ENCODE data around the gene HELZ. TPM values are rescaled to one million over a fixed set of nuclear protein-coding genes. Genes with fewer than 3 reads are reported as not detected.
"Not testable (repeated sequence)": the region's sequence is repeated elsewhere in the genome, so short reads cannot be mapped to it uniquely, and the experiment has no call there.

Gene HELZ
- total RNA-seq, 1 experiment from 2014 or later: 40.5 TPM

GRCh38 chr17:67251586-67251985 is 6.6 kb upstream of the HELZ start:
- DNase-seq (ENCODE audit: low read depth, low spot score); BruUV-seq (replicated peaks); H3K4me2 ChIP-seq (ENCODE audit: low read length); intact Hi-C loops (cut with micrococcal nuclease); H4K20me1 ChIP-seq (ENCODE audit: insufficient read depth); H3K9me3 ChIP-seq (ENCODE audit: control insufficient read depth in 1 of 2, insufficient read depth in 1 of 2, low read depth in 1 of 2, low read length in 2 of 2); RAD21 ChIA-PET (ENCODE audit: low non-redundant PET in 1 of 2, low total read pairs in 2 of 2, uncharacterized antibody in 2 of 2, unreplicated experiment in 2 of 2); H3K27ac ChIP-seq (ENCODE audit: low read depth, low read length); H3K9me2 ChIP-seq (ENCODE audit: insufficient read depth); H3K79me2 ChIP-seq (ENCODE audit: insufficient read depth, low read length); H3K9ac ChIP-seq (ENCODE audit: low read length); H2AFZ ChIP-seq (ENCODE audit: low read depth, low read length, poor library complexity, severe bottlenecking); H3K4me3 ChIP-seq (replicated peaks in 1 of 2; ENCODE audit: low read depth in 1 of 2, low read length in 2 of 2); H3K36me3 ChIP-seq (ENCODE audit: control insufficient read depth in 1 of 2, insufficient read depth in 2 of 2, low read length in 2 of 2); H3K27me3 ChIP-seq (ENCODE audit: insufficient read depth, low read length); ATAC-seq; CTCF ChIA-PET: not testable (repeated sequence)
- peaks cover 10 to 11% of the 10 kb centered on the region in 2 experiments for H3K4me1 ChIP-seq (ENCODE audit: control insufficient read depth in 1 of 2, insufficient read depth in 2 of 2, low read length in 2 of 2)
- POLR2A ChIA-PET: interaction anchor here (0.7 kb wide), 1 partner anchor 81 kb away, joined by 3 read pairs; no protein-coding TSS in a partner anchor

GRCh38 chr17:67248291-67248690 is 3.3 kb upstream of the HELZ start:
- ATAC-seq (no peak), DNase-seq (ENCODE audit: low read depth, low spot score) (no peak)
- Histone ChIP-seq H3K27ac (ENCODE audit: low read depth, low read length) (no peak overlapping the region), H3K4me3 (replicated peaks in 1 of 2; ENCODE audit: low read depth in 1 of 2, low read length in 2 of 2) (no peak overlapping the region), H4K20me1 (ENCODE audit: insufficient read depth) (no peaks in the 10 kb centered on the region), H2AFZ (ENCODE audit: low read depth, low read length, poor library complexity, severe bottlenecking) (no peak overlapping the region), H3K4me2 (ENCODE audit: low read length) (no peak overlapping the region), H3K9me2 (ENCODE audit: insufficient read depth) (no peaks in the 10 kb centered on the region), H3K9ac (ENCODE audit: low read length) (no peak overlapping the region), H3K36me3 (ENCODE audit: control insufficient read depth in 1 of 2, insufficient read depth in 2 of 2, low read length in 2 of 2) (no peaks in the 10 kb centered on the region), H3K9me3 (ENCODE audit: control insufficient read depth in 1 of 2, insufficient read depth in 1 of 2, low read depth in 1 of 2, low read length in 2 of 2) (no peaks in the 10 kb centered on the region), H3K27me3 (ENCODE audit: insufficient read depth, low read length) (no peaks in the 10 kb centered on the region), H3K4me1 (ENCODE audit: control insufficient read depth in 1 of 2, insufficient read depth in 2 of 2, low read length in 2 of 2) (peaks cover 17 to 29% of the 10 kb centered on the region in 2 experiments), H3K79me2 (ENCODE audit: insufficient read depth, low read length) (peaks cover 14% of the 10 kb centered on the region)
- intact Hi-C loops (cut with micrococcal nuclease): no loop called here
- ChIA-PET CTCF (no interaction called here), RAD21 (ENCODE audit: low non-redundant PET in 1 of 2, low total read pairs in 2 of 2, uncharacterized antibody in 2 of 2, unreplicated experiment in 2 of 2) (no interaction called here), POLR2A (no interaction called here)
- TF ChIP-seq SRF (IDR thresholded peaks at IDR 0.05; ENCODE audit: low read depth): no peak
- no peak for TF ChIP-seq CEBPB (IDR thresholded peaks at IDR 0.05; ENCODE audit: low read depth)
- TF ChIP-seq CBX3 (IDR thresholded peaks at IDR 0.05; ENCODE audit: low read depth): no peak
- no peak for TF ChIP-seq YY1 (IDR thresholded peaks at IDR 0.05; ENCODE audit: extremely low read depth, insufficient replicate concordance, low read depth, low read length)
- no peak for TF ChIP-seq EZH2phosphoT487 (IDR thresholded peaks at IDR 0.05; ENCODE audit: borderline replicate concordance)
- no peak for TF ChIP-seq RAD21 (IDR thresholded peaks at IDR 0.05; ENCODE audit: low read depth)
- no peak for TF ChIP-seq JUND (IDR thresholded peaks at IDR 0.05)
- no peak for TF ChIP-seq FOSL1 (IDR thresholded peaks at IDR 0.05; ENCODE audit: low read depth)
- no peak for TF ChIP-seq ELF1 (IDR thresholded peaks at IDR 0.05; ENCODE audit: borderline replicate concordance, low read depth)
- TF ChIP-seq SIN3A (IDR thresholded peaks at IDR 0.05; ENCODE audit: low read depth): no peak
- no peak for TF ChIP-seq ZBTB33 (IDR thresholded peaks at IDR 0.05; ENCODE audit: extremely low read depth, insufficient replicate concordance, low read length)
- no peak for TF ChIP-seq MAX (IDR thresholded peaks at IDR 0.05)
- TF ChIP-seq POLR2A (IDR thresholded peaks at IDR 0.05; ENCODE audit: borderline replicate concordance, extremely low read depth, insufficient read depth, insufficient read length): no peak
- no peak for TF ChIP-seq ATF3 (IDR thresholded peaks at IDR 0.05)
- no peak for TF ChIP-seq ZNF274 (IDR thresholded peaks at IDR 0.05; ENCODE audit: low read depth, low read length)
- no TSS peak for BruUV-seq (replicated peaks)
